Right cardiac atrium (tissue), 5 donors: ENCODE measurements around the gene WFDC5. TPM values are rescaled to one million over a fixed set of nuclear protein-coding genes. Genes with fewer than 3 reads are reported as not detected.

Experiments
- ATAC-seq, 2 donors: fragments of 200-7000 bp; cut with Tn5 transposase; one replicate each; pipeline versions ENCODE4 v1.8.0 to v1.9.1; 2020; ENCODE audit warnings: moderate library complexity in 2 of 2, mild to moderate bottlenecking in 1 of 2
- DNase-seq, 3 donors: peaks; one replicate each; pipeline ENCODE4 v3.0.0-alpha.2; 2020
- H3K27ac ChIP-seq: one replicate; pipeline ENCODE4 v1.5.1; 2013; ENCODE audit warnings: mild to moderate bottlenecking, low read length, control low read depth, moderate library complexity
- H3K27me3 ChIP-seq: one replicate; pipeline ENCODE4 v1.6.1; 2013; ENCODE audit not compliant: control insufficient read depth, insufficient read depth
- H3K4me1 ChIP-seq: one replicate; pipeline ENCODE4 v1.6.1; 2013; ENCODE audit warnings: low read length; ENCODE audit not compliant: control insufficient read depth, insufficient read depth
- H3K4me3 ChIP-seq: one replicate; pipeline ENCODE4 v1.5.1; 2013; ENCODE audit warnings: low read length, control low read depth
- H3K9me3 ChIP-seq: one replicate; pipeline ENCODE4 v1.6.1; 2013; ENCODE audit warnings: low read length; ENCODE audit not compliant: control insufficient read depth
- WGBS: extraction: QIAGEN DNeasy Blood & Tissue Kit; methylation state at CpG from one replicate; pipeline ENCODE4 v1.1.7; 2013; 5-methylcytosine and 5-hydroxymethylcytosine counted together
- intact Hi-C, 4 donors: fragments of 100-400 bp; cut with DNase I; formaldehyde crosslinking; loops; one replicate each; pipeline versions ENCODE4 v1.11.0 to v1.14.0; 2022 to 2023
- polyA plus RNA-seq: library from polyadenylated mRNA; stranded (reverse); fragments of 200-250 nt; gene quantifications from one replicate; pipeline ENCODE4 v1.2.3, GENCODE V29; 2013
- total RNA-seq, 4 donors: library from RNA; stranded (reverse); fragmentation: NEBNext Ultra II Directional; extraction: Animal tissue kit (Norgen Biotek cat#: 25700); gene quantifications; one replicate each; pipeline ENCODE4 v1.2.1, GENCODE V29; 2021
- donor health status: healthy with polysubstance abuse.
- donor health status: DM: no; HTN: yes; CAD: no.
- donor health status: DM: no; HTN: no; CAD: no.
- donor health status: DM: no; HTN: yes; CAD: no; lungs with severe emphysema.
- donor health status: DM: yes; HTN: yes; CAD: no.

Gene WFDC5
- total and polyA plus RNA-seq, 5 donors, result not detected

DNA sequence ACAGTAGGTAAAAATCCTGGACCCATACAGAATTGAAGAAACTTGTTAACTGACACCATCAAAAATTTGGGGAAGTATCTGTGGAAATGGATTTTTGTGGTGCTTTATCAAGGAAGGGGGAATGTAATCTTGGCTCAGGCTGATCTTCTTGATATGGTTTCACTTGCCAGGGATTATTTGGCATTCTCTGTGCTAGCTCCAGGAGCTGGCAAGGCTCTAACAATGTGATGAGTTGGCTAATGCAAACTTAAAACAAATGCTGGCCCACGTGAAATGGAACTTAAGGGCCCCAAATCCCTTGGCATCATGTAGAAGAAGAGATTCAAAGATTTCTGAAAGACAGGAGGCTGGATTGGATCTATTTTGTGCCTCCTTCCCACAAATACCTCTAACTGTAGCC is 27.2 kb downstream of the WFDC5 start:
- Histone ChIP-seq H3K27ac (no peak overlapping the region), H3K9me3 (no peaks in the 10 kb centered on the region), H3K27me3 (no peaks in the 10 kb centered on the region), H3K4me3 (no peak overlapping the region), H3K4me1 (no peaks in the 10 kb centered on the region)
- ATAC-seq (no peak), DNase-seq (no peak)
- intact Hi-C loops, result no loop called here
- 58% methylated on average over 1 of the region's 1 CpG for WGBS

DNA sequence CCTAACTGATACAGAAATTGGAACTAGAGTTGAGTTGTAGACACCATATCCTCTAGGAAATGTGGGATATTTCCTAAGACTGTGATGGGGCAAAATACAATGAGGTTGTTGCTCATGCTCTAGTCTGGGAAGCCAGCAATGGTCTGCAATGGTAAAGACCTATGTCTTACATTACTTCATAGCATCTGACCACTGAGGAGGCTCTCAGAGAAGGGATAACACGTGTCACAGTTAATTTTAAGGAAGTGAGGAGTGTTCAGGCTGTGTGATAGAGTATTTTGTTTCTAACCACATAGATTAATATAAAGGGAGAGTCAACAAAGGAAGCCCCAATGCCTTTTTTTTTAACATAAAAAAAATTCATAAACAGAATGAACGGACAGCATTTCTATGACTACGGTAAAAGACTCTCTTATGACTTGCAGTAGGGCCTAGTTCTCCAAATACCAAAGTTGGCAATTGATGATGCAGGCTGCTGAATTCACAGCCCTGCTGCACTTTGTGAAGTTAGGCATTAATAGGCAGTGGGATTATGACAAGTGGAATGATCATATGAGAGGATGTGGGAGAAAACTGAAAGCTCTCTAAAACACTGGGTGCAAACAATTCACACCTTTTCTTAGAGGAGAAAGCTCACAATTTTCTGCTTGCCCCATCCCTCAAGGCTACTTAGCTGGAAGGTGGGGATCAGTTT is 27.7 kb downstream of the WFDC5 start:
- Histone ChIP-seq H3K27me3 (no peaks in the 10 kb centered on the region), H3K4me3 (no peak overlapping the region), H3K27ac (no peak overlapping the region), H3K4me1 (no peaks in the 10 kb centered on the region), H3K9me3 (no peaks in the 10 kb centered on the region)
- intact Hi-C loops, result no loop called here
- no peak for ATAC-seq
- WGBS, result 76% methylated on average over 3 of the region's 3 CpGs
- no peak for DNase-seq

DNA sequence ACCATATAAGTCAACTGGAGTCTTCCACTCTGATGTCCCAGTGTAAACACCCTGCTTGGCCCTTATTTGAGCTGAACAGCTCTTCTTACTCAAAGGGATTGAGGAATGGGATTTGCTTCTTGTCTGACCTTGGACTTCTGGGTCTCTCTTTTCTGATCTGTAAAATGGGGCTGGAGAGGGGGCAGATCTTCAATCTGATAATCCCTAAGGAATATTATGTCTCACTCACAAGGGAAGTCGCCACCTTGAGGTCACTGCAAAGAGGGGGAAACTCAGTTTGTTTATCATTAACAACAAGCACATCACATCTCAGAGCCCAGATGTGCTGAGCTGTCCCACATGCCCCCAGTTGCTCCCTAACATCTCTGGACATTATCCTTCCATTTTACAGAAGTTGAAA is 29.1 kb downstream of the WFDC5 start:
- H3K27me3 ChIP-seq, result no peaks in the 10 kb centered on the region
- H3K4me1 ChIP-seq, result no peaks in the 10 kb centered on the region
- intact Hi-C loops, result no loop called here
- H3K27ac ChIP-seq, result no peak overlapping the region
- H3K9me3 ChIP-seq, result no peaks in the 10 kb centered on the region
- DNase-seq, result no peak
- no peak for ATAC-seq
- WGBS, result 95% methylated on average over 1 of the region's 1 CpG
- H3K4me3 ChIP-seq, result no peak overlapping the region

DNA sequence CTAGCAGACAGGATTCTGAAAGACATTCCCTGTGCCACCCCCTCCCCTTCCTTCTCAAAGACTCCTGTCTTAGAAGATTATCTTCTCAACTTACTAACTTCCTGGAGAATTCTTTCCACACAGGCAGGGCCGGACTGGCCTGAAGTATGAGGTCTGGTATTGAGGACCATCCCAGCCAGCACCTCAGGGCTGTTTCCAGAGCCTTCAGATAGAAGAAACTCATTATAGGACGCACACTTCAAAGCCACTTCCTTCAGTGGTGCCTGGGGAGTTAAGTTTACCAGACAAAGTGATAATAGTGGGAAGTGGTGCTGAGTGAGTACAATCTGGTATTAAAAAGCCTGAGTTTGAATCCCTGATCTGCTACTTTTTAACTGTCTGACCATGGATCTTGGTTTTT is 29.7 kb downstream of the WFDC5 start:
- intact Hi-C loops, result no loop called here
- no peak for ATAC-seq
- H3K27ac ChIP-seq, result no peak overlapping the region
- DNase-seq, result no peak
- H3K9me3 ChIP-seq, result no peaks in the 10 kb centered on the region
- no peaks in the 10 kb centered on the region for H3K27me3 ChIP-seq
- H3K4me1 ChIP-seq, result no peaks in the 10 kb centered on the region
- WGBS, result 44% methylated on average over 2 of the region's 2 CpGs
- no peak overlapping the region for H3K4me3 ChIP-seq

GRCh38 chr20:45083127-45083526 is 31.8 kb downstream of the WFDC5 start:
- no peak overlapping the region for H3K27ac ChIP-seq
- DNase-seq, result no peak
- no peaks in the 10 kb centered on the region for H3K4me1 ChIP-seq
- no peak for ATAC-seq
- no peaks in the 10 kb centered on the region for H3K9me3 ChIP-seq
- H3K4me3 ChIP-seq, result no peak overlapping the region
- intact Hi-C loops, result no loop called here
- 96% methylated on average over 1 of the region's 1 CpG for WGBS
- H3K27me3 ChIP-seq, result no peaks in the 10 kb centered on the region

DNA sequence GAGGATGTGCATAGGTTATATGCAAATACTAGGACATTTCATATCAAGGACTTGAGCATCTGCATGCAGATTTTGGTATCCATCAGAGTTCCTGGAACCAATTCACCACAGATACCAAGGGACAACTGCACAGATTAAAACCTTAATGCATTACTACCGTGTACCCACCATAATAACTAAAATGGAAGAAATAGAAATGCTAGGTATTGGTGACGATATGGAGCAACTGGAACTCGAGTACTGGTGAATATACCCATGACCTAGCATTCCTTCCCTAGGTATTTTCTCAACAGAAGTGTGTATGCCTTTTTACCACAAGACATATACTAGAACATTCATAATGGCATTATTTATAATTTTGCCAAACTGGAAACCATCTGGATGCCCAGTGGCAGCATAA is 32.5 kb downstream of the WFDC5 start:
- 97% methylated on average over 3 of the region's 3 CpGs for WGBS
- intact Hi-C loops, result no loop called here
- Histone ChIP-seq H3K9me3 (no peaks in the 10 kb centered on the region), H3K4me3 (no peak overlapping the region), H3K4me1 (no peaks in the 10 kb centered on the region), H3K27ac (no peak overlapping the region), H3K27me3 (no peaks in the 10 kb centered on the region)
- no peak for ATAC-seq
- no peak for DNase-seq

DNA sequence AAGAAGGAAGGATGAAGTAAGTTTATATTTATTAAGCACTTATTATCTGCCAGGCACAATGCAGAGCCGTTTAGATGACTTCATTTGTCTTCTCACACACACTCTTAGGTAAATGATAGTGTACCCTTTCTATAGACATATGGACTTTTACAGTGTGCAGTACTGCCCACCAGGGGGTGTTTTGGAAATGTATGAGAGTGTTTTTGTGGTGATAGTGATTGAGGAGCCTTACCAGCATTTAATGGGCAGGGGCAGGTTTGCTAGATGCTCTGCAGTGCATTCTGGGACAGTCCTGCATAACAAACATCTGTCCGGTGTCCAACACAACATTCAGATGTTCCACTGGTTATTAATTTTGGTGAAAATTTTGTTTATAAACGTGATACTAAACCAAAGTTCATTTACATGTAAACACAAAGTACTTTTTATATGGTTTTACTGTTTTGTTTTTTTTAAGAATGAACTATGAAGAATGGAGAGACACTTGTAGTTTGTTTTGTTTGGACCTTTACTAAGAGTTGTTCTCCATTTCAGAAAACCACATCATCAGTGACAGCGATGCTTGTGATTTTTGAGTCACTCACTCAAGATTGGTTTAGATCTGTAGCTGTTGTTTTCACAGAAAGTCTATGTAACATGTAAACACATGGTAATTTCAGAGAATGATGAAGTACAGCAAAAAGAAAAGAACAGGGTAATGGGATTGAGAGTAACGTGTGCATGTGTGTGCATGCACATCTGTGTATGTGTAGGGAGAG is 33.9 kb downstream of the WFDC5 start:
- Histone ChIP-seq H3K4me3 (no peak overlapping the region), H3K4me1 (no peaks in the 10 kb centered on the region), H3K9me3 (no peaks in the 10 kb centered on the region), H3K27me3 (no peaks in the 10 kb centered on the region), H3K27ac (no peak overlapping the region)
- intact Hi-C loops, result no loop called here
- WGBS, result 85% methylated on average over 5 of the region's 5 CpGs
- ATAC-seq (no peak), DNase-seq (no peak)

GRCh38 chr20:45077559-45077958 is 37.4 kb downstream of the WFDC5 start:
- DNase-seq (no peak), ATAC-seq (no peak)
- Histone ChIP-seq H3K9me3 (no peaks in the 10 kb centered on the region), H3K27me3 (no peaks in the 10 kb centered on the region), H3K27ac (no peak overlapping the region), H3K4me3 (no peak overlapping the region), H3K4me1 (no peaks in the 10 kb centered on the region)
- WGBS, result 88% methylated on average over 3 of the region's 3 CpGs
- intact Hi-C loops, result no loop called here

GRCh38 chr20:45073221-45073620 is 41.8 kb downstream of the WFDC5 start:
- 92% methylated on average over 3 of the region's 3 CpGs for WGBS
- no peaks in the 10 kb centered on the region for H3K27me3 ChIP-seq
- DNase-seq (no peak), ATAC-seq (no peak)
- no peak overlapping the region for H3K4me3 ChIP-seq
- no peak overlapping the region for H3K27ac ChIP-seq
- intact Hi-C loops, result no loop called here
- no peaks in the 10 kb centered on the region for H3K9me3 ChIP-seq
- no peaks in the 10 kb centered on the region for H3K4me1 ChIP-seq

GRCh38 chr20:45072066-45072465 is 42.9 kb downstream of the WFDC5 start:
- WGBS, result 95% methylated on average over 1 of the region's 1 CpG
- Histone ChIP-seq H3K27ac (no peak overlapping the region), H3K9me3 (no peaks in the 10 kb centered on the region), H3K27me3 (no peaks in the 10 kb centered on the region), H3K4me3 (no peak overlapping the region), H3K4me1 (no peaks in the 10 kb centered on the region)
- ATAC-seq (no peak), DNase-seq (no peak)
- intact Hi-C loops, result no loop called here

GRCh38 chr20:45070932-45071632 is 43.9 kb downstream of the WFDC5 start:
- 96% methylated on average over 6 of the region's 6 CpGs for whole genome bisulfite sequencing
- intact Hi-C loops, result no loop called here
- DNase-seq (no peak), ATAC-seq (no peak)
- Histone ChIP-seq H3K27ac (no peak overlapping the region), H3K9me3 (no peaks in the 10 kb centered on the region), H3K4me3 (no peak overlapping the region), H3K27me3 (no peaks in the 10 kb centered on the region), H3K4me1 (no peaks in the 10 kb centered on the region)
